ENCODE data around the gene ASPHD2. TPM values are rescaled to one million over a fixed set of nuclear protein-coding genes. Genes with fewer than 3 reads are reported as not detected.
A peak's percentile ranks its signal among the peaks of the same experiment; 100 is the strongest.

ASPHD2 gene, protein sequence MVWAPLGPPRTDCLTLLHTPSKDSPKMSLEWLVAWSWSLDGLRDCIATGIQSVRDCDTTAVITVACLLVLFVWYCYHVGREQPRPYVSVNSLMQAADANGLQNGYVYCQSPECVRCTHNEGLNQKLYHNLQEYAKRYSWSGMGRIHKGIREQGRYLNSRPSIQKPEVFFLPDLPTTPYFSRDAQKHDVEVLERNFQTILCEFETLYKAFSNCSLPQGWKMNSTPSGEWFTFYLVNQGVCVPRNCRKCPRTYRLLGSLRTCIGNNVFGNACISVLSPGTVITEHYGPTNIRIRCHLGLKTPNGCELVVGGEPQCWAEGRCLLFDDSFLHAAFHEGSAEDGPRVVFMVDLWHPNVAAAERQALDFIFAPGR
- total RNA-seq, result 10 to 100 TPM; 11.8 to 12.7 TPM

DNA sequence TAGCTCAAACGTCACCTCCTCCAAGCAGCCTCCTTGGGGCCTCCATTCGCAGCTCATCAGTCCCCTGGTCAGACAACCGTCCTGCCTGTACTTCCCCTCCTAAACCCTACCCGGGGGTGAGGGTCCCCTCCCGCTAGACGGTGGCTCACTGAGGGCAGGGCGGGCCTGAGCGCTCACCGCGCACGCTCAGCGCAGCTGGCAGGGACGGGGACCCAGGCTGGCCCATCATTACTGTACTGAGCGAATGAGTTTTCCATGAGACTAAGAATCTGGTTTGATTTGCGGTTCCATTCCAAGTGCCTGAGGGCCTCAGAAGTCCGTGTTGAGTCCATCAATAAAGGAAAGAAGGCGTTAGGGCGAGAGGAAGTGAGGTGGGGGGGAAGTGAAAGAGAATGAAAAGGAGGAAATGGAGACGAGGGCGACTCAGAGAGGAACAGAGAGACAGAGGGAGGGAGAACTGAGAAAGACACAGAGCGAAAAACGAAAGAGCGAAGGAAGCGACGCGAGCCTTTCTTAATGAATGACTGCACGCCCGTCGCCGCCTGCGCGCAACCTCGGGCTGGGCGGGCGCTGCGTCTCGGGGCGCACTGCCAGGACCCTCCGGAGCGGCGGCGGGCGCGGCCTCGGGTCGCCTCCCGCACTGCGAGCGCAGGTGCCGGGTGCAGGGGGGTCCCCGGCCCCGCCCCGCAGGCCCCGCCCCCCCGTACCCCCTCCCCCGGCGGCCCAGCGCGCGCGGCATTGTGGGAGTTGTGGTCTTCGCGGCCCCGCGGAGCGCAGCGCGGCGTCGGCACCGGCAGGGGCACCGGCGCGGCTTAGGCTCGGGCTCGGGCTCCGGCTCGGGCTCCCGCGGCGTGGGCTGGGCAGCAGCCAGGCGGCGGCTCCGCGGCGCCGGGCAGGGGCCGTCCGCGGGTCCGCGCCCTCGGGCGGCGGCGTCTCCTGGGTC, at the start of gene ASPHD2:
Gene ASPHD2, plus strand, starts transcription at position 746 of the 943 bp plus-strand sequence. CDS start 4,356 bp downstream, outside the sequence.
- H3K27me3 Mint-ChIP-seq, result peaks cover 10% of the 10 kb centered on the region
- H3K27ac Mint-ChIP-seq, result peak within 1 kb of the TSS; percentile 97
- peaks cover 1% of the 10 kb centered on the region for H3K9me3 Mint-ChIP-seq
- H3K4me1 Mint-ChIP-seq, result peaks cover 50% of the 10 kb centered on the region
- POLR2A ChIA-PET, result interaction anchor here (0.7 to 4.1 kb wide), 11 partner anchors 9 to 245 kb away, joined by 3 to 45 read pairs (median 4); partner anchors contain the start of genes HPS4 and SRRD
- H3K4me3 Mint-ChIP-seq, result peak within 1 kb of the TSS; percentile 93
- peak; percentile 82 for DNase-seq
- peaks cover 8% of the 10 kb centered on the region for H3K36me3 Mint-ChIP-seq (ENCODE audit: low read depth)
- CTCF ChIA-PET, result interaction anchor here (1.0 to 1.2 kb wide), 2 partner anchors 74 to 244 kb away, joined by 3 to 5 read pairs; no protein-coding TSS in a partner anchor

DNA sequence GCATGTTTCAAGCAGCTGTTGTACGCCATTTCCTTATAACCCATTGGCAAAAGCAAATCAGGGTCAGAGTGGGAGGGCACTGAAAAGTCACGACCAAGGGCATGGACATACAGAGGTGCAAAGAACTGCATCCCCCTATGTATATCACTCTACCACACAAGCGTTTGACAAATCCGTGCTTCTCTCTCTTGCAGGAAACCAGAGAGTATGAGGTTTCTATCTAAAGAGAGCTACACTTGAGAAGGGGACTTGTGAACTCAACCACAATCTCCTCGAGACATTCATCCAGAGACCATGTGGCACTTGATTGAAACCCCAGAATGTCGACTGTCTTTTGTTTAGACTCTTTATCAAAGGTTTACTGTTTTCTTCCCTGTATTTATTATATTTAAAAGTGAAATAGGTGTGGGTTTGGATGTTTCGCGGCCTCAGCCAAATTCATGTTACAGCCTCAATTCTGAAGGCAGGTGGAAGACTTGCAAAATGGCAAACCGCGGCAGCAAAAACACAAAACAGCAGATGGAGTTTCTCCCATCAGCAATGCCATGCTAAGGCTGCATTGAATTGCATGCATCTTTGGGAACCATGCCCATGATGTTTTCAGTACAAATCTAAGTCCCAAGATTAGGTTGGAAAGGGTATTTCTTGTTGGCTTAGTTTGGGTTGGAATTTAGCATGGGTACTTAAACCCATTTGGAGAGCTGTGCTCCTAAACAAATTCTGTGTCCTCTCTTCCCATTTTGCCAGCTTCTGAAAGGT, 48.8 kb upstream of the ASPHD2 start:
- peaks cover 51% of the 10 kb centered on the region for H3K27me3 Mint-ChIP-seq
- peaks cover 4% of the 10 kb centered on the region for H3K4me1 Mint-ChIP-seq
- no peak for DNase-seq
- H3K36me3 Mint-ChIP-seq (ENCODE audit: low read depth), result no peaks in the 10 kb centered on the region
- POLR2A ChIA-PET, result no interaction called here
- no peaks in the 10 kb centered on the region for H3K9me3 Mint-ChIP-seq
- H3K4me3 Mint-ChIP-seq, result no peak overlapping the region
- CTCF ChIA-PET, result interaction anchor here (0.6 kb wide), 1 partner anchor 10 kb away, joined by 4 read pairs; no protein-coding TSS in a partner anchor
- H3K27ac Mint-ChIP-seq, result no peak overlapping the region

DNA sequence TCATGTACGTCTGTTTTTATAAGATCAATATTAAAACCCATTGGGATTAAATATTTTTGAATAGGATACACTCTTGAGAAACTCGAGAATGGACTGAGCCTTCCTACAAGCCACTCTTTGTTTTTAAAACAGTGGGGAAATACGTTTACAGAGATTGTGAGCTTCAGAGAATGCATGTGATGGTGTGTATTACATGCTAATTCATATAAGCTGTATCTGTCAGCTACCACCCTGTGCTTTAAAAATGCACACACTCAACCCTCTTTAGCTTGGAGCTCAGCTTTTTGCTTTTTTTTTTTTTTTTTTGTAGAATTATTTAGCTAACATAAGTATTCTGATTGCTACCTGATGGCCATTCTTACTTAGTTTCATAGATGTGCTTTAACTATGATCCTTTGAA, 46.3 kb upstream of the ASPHD2 start:
- no peaks in the 10 kb centered on the region for H3K36me3 Mint-ChIP-seq (ENCODE audit: low read depth)
- no peaks in the 10 kb centered on the region for H3K4me1 Mint-ChIP-seq
- no peaks in the 10 kb centered on the region for H3K9me3 Mint-ChIP-seq
- H3K27ac Mint-ChIP-seq, result no peak overlapping the region
- POLR2A ChIA-PET, result no interaction called here
- H3K4me3 Mint-ChIP-seq, result no peak overlapping the region
- no peak for DNase-seq
- peaks cover 44% of the 10 kb centered on the region for H3K27me3 Mint-ChIP-seq
- CTCF ChIA-PET, result interaction anchor here (0.9 to 2.5 kb wide), 4 partner anchors 9 to 77 kb away, joined by 3 to 8 read pairs (median 4); no protein-coding TSS in a partner anchor

DNA sequence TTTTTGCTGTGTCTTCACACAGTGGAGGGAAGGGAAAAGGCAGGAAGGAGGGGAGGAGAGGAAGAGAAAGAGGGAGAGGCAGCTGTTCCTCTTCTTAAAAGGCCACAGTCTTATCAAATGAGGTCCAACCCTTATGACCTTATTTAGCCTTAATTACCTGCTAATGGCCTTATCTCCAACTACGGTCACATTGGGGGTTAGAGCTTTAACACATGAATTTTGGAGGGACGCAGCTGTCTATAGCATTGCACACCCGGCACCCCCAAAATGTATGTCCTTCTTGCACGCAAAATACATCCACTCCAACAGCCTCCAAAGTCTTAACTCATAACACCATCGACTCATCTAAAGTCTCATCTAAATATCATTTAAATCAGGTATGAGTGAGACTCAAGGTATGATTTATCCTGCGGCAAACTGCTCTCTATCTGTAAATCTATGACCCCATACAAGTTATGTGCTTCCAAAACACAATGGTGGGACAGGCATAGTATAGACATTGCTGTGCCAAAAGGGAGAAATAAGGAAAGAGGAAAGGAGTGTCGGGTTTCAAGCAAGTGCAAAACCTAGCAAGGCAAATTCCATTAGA, 45.0 kb upstream of the ASPHD2 start:
- no peaks in the 10 kb centered on the region for H3K36me3 Mint-ChIP-seq (ENCODE audit: low read depth)
- no peak overlapping the region for H3K4me3 Mint-ChIP-seq
- ChIA-PET POLR2A (no interaction called here), CTCF (interaction anchor here (0.5 to 2.5 kb wide), 4 partner anchors 16 to 767 kb away, joined by 3 to 8 read pairs (median 4); no protein-coding TSS in a partner anchor)
- DNase-seq, result no peak
- H3K4me1 Mint-ChIP-seq, result no peaks in the 10 kb centered on the region
- peaks cover 45% of the 10 kb centered on the region for H3K27me3 Mint-ChIP-seq
- no peaks in the 10 kb centered on the region for H3K9me3 Mint-ChIP-seq
- no peak overlapping the region for H3K27ac Mint-ChIP-seq

DNA sequence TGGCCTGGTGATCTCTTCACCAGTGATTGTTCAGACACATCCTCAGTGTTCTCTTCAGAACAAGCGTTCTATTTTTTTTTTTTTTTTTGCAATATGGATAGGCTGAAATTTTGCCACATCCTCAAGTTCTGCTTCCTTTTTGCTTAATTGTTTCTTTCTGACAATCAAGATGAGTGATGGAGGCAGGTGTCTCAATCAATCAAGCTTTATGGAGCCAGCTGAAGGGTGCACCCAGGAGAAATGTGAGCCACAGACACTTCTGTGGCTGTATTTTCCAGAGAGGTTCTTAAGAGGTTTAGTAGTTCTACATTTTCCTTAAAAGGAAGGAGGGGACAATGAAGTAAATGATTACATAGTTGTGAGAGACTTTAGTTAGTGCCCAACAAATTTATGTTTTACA, 43.9 kb upstream of the ASPHD2 start:
- Mint-ChIP-seq H3K27me3 (peaks cover 41% of the 10 kb centered on the region), H3K36me3 (ENCODE audit: low read depth) (no peaks in the 10 kb centered on the region), H3K27ac (no peak overlapping the region), H3K4me1 (no peaks in the 10 kb centered on the region), H3K9me3 (no peaks in the 10 kb centered on the region), H3K4me3 (no peak overlapping the region)
- no peak for DNase-seq
- ChIA-PET POLR2A (no interaction called here), CTCF (interaction anchor here (0.8 kb wide), 1 partner anchor 18 kb away, joined by 3 read pairs; no protein-coding TSS in a partner anchor)

DNA sequence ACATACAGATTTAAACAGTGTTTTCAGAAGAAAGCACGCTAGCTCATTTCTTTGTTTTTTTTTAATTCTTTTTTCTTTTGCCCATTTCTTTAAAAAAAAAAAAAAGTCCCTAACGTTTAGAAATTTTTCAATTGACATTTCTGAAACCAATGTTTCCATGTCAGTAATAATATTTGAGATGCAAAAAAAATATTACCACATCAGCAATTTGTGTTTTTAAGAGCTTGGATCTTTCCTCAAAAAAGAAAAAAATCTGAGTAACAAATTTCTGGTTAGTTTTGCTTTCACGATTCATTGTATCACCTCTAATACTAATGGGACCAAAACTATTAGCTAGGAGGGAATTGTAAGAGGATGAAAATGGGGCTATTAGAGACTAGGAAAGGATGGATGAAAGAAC, 39.9 kb upstream of the ASPHD2 start:
- no peak for DNase-seq
- ChIA-PET CTCF (interaction anchor here (0.6 to 2.1 kb wide), 2 partner anchors 25 to 473 kb away, joined by 3 to 8 read pairs; no protein-coding TSS in a partner anchor), POLR2A (interaction anchor here (1.6 kb wide), 1 partner anchor 41 kb away, joined by 3 read pairs; no protein-coding TSS in a partner anchor)
- no peaks in the 10 kb centered on the region for H3K9me3 Mint-ChIP-seq
- no peak overlapping the region for H3K4me3 Mint-ChIP-seq
- peaks cover 25% of the 10 kb centered on the region for H3K27me3 Mint-ChIP-seq
- H3K36me3 Mint-ChIP-seq (ENCODE audit: low read depth), result no peaks in the 10 kb centered on the region
- H3K4me1 Mint-ChIP-seq, result no peaks in the 10 kb centered on the region
- no peak overlapping the region for H3K27ac Mint-ChIP-seq

DNA sequence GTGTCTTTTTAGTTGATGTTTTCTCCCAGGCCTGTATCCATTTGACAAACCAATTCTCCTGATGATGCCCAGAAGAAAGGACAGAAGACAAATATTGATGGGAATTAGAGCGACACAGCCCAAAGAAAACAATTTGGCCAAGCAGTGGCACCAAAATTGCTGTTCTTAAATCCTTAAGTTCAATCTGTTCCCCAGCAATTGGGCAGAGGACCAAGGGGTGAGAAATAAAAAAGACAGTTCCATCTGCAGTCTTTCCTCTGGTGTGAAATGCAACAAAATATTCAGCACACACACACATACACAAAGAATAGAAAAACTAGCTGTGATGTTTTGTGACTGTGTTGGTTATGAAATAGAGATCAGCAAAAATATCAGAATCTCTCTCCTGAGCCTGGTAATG, 38.0 kb upstream of the ASPHD2 start:
- no peak for DNase-seq
- peaks cover 15% of the 10 kb centered on the region for H3K27me3 Mint-ChIP-seq
- H3K27ac Mint-ChIP-seq, result no peak overlapping the region
- no peaks in the 10 kb centered on the region for H3K4me1 Mint-ChIP-seq
- H3K9me3 Mint-ChIP-seq, result no peaks in the 10 kb centered on the region
- ChIA-PET POLR2A (no interaction called here), CTCF (interaction anchor here (1.7 kb wide), 1 partner anchor 8 kb away, joined by 4 read pairs; no protein-coding TSS in a partner anchor)
- H3K4me3 Mint-ChIP-seq, result no peak overlapping the region
- no peaks in the 10 kb centered on the region for H3K36me3 Mint-ChIP-seq (ENCODE audit: low read depth)

DNA sequence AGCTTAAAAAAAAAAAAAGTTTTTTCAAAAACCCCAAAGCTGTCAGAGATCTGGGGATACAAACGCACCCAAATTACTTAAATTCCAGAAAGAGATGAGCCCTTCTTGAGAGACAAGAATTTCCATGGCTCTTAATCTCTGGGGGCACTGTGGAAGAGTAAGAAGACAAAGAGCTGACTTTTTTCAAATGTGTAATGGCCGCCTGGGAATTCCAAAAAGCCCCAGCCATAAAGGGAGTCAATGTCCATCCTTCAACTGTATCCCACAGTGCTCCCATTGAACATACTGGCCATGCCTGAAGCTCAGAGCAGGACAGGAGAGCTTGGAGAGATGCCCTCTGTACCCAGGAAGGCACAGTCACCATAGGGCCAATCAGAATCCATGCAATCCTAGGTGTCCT, 37.4 kb upstream of the ASPHD2 start:
- ChIA-PET CTCF (interaction anchor here (1.7 kb wide), 1 partner anchor 9 kb away, joined by 4 read pairs; no protein-coding TSS in a partner anchor), POLR2A (no interaction called here)
- H3K4me1 Mint-ChIP-seq, result no peaks in the 10 kb centered on the region
- no peaks in the 10 kb centered on the region for H3K36me3 Mint-ChIP-seq (ENCODE audit: low read depth)
- no peak overlapping the region for H3K4me3 Mint-ChIP-seq
- DNase-seq, result no peak
- H3K27ac Mint-ChIP-seq, result no peak overlapping the region
- H3K27me3 Mint-ChIP-seq, result peaks cover 15% of the 10 kb centered on the region
- H3K9me3 Mint-ChIP-seq, result no peaks in the 10 kb centered on the region

DNA sequence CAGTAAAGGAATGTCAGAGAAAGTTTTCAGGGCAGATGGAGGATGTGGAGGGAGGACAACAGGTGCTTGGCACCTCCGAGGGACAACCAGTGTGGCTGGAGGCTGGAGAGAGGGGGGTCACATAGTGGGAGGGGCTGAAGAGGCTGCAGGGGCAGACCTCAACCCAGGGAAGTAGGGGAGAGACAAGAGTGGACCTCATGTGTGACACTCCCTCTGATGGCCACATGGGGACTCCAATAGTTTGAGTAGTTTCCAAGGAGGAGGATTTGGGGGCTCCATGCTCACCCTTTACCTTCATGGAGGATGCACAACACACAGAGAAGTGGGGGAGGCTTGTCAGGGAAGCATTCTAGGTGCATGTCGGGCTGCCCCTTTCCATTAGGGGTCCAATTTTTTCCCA, 35.1 kb upstream of the ASPHD2 start:
- H3K27ac Mint-ChIP-seq, result no peak overlapping the region
- CTCF ChIA-PET, result interaction anchor here (3.1 kb wide), 1 partner anchor 67 kb away, joined by 13 read pairs; no protein-coding TSS in a partner anchor
- DNase-seq, result no peak
- peaks cover 5% of the 10 kb centered on the region for H3K4me1 Mint-ChIP-seq
- H3K9me3 Mint-ChIP-seq, result no peaks in the 10 kb centered on the region
- peaks cover 8% of the 10 kb centered on the region for H3K27me3 Mint-ChIP-seq
- no peaks in the 10 kb centered on the region for H3K36me3 Mint-ChIP-seq (ENCODE audit: low read depth)
- no peak overlapping the region for H3K4me3 Mint-ChIP-seq
- POLR2A ChIA-PET, result no interaction called here

DNA sequence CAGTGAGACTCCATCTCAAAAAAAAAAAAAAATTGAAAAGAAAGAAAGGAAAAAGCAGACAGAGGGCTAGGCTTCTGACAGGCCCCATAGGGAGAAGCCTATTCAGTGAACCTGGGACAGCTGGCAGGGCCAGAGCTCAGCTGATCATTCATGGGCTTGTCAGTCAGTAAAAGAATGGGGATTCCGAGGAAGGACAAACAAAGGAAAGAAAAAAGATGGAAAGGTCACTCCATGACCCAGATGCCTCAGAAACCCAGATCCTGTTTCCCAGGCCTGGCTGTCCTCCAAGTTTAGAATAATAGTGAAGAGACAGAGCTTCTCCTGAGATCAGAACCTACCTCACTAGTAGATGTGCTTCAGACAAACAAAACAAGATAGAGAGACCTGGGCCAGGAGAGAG, 34.3 kb upstream of the ASPHD2 start:
- peaks cover 6% of the 10 kb centered on the region for H3K4me1 Mint-ChIP-seq
- no peaks in the 10 kb centered on the region for H3K9me3 Mint-ChIP-seq
- CTCF ChIA-PET, result interaction anchor here (1.6 to 3.1 kb wide), 2 partner anchors 27 to 66 kb away, joined by 4 to 13 read pairs; no protein-coding TSS in a partner anchor
- peaks cover 5% of the 10 kb centered on the region for H3K27me3 Mint-ChIP-seq
- no peak for DNase-seq
- no peak overlapping the region for H3K4me3 Mint-ChIP-seq
- POLR2A ChIA-PET, result no interaction called here
- no peak overlapping the region for H3K27ac Mint-ChIP-seq
- H3K36me3 Mint-ChIP-seq (ENCODE audit: low read depth), result no peaks in the 10 kb centered on the region

DNA sequence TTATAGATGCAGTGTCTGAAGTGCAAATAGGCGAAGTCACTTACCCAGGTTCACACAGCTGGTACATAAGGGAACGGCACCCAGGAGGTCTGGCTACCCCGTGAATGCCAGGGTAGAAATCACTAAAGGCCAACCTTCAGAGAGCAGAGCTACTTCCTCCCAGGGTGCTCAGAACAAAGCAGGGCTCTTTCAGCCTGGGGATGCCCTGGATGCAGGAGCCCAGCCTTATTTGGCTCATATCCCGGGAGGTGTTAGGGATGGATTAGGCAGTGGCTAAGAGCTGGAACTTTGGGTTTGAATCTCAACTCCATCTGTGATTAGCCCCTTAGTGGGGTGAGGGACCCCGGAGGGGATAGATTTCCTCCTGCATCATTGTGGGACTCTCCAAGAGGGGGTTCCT, 33.1 kb upstream of the ASPHD2 start:
- no peak overlapping the region for H3K27ac Mint-ChIP-seq
- H3K9me3 Mint-ChIP-seq, result no peaks in the 10 kb centered on the region
- H3K4me1 Mint-ChIP-seq, result peaks cover 6% of the 10 kb centered on the region
- no peak overlapping the region for H3K4me3 Mint-ChIP-seq
- no peaks in the 10 kb centered on the region for H3K36me3 Mint-ChIP-seq (ENCODE audit: low read depth)
- peaks cover 3% of the 10 kb centered on the region for H3K27me3 Mint-ChIP-seq
- ChIA-PET POLR2A (no interaction called here), CTCF (interaction anchor here (0.5 to 3.1 kb wide), 3 partner anchors 28 to 65 kb away, joined by 4 to 13 read pairs (median 4); no protein-coding TSS in a partner anchor)
- DNase-seq, result no peak

DNA sequence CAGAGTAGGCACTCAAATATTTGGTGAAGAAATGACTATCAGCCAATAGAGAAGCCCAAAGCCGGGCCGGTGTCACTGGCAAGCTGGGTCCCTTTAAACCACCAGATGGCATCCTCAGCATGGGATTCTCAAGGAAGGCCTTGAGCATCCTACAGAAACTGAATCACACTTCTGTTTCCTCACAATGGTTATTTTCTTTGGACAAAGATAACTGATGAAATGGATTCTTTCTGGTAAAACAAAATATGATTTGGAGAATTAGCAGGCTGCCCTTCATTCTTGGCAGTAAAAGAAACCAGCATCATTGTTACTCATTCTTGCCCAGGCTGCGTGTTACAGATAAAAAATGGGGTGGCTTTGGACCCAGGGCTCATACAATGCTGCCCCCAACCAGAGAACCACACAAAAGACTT, 30.3 kb upstream of the ASPHD2 start:
- Mint-ChIP-seq H3K36me3 (ENCODE audit: low read depth) (no peaks in the 10 kb centered on the region), H3K27ac (no peak overlapping the region), H3K4me1 (peaks cover 6% of the 10 kb centered on the region), H3K9me3 (no peaks in the 10 kb centered on the region), H3K4me3 (no peak overlapping the region), H3K27me3 (peaks cover 1% of the 10 kb centered on the region)
- POLR2A ChIA-PET, result no interaction called here
- CTCF ChIA-PET, result interaction anchor here (0.7 to 2.0 kb wide), 4 partner anchors 32 to 180 kb away, joined by 3 to 11 read pairs (median 4); no protein-coding TSS in a partner anchor
- DNase-seq, result peak; percentile 69
